GM21515 (cell line): ENCODE measurements around the gene TRPC4AP.
A peak's percentile ranks its signal among the peaks of the same experiment; 100 is the strongest.
"Not testable (repeated sequence)": the region's sequence is repeated elsewhere in the genome, so short reads cannot be mapped to it uniquely, and the experiment has no call there.

Experiments used
- ATAC-seq: cut with Tn5 transposase; IDR thresholded peaks from one replicate; pipeline ENCODE4 v1.9.1; 2021; ENCODE audit not compliant: unreplicated experiment

TRPC4AP gene

GRCh38 chr20:35104685-35105295 is 12.2 kb upstream of the TRPC4AP start:
- no peak for ATAC-seq

- ATAC-seq = no peak
Observed at GRCh38 chr20:35101620-35102019, 9.0 kb upstream of the TRPC4AP start.

- no peak for ATAC-seq
Observed at GRCh38 chr20:35093267-35093884, 769 bp upstream of the TRPC4AP start.

- peak; percentile 20 for ATAC-seq
Observed at GRCh38 chr20:35091816-35092523, 637 bp downstream of the TRPC4AP start.

- no peak for ATAC-seq
Observed at GRCh38 chr20:35088231-35089145, 4.1 kb downstream of the TRPC4AP start.

GRCh38 chr20:35087791-35088190 is 4.8 kb downstream of the TRPC4AP start:
- ATAC-seq = no peak

GRCh38 chr20:35087355-35087754 is 5.3 kb downstream of the TRPC4AP start:
- no peak for ATAC-seq

GRCh38 chr20:35085477-35086225 is 7.0 kb downstream of the TRPC4AP start:
- ATAC-seq = no peak

- no peak for ATAC-seq
Observed at GRCh38 chr20:35084998-35085397, 7.6 kb downstream of the TRPC4AP start.

- ATAC-seq = not testable (repeated sequence)
Observed at GRCh38 chr20:35080348-35080642, 12.3 kb downstream of the TRPC4AP start.

- ATAC-seq = no peak
Observed at GRCh38 chr20:35079472-35080347, 12.9 kb downstream of the TRPC4AP start.

GRCh38 chr20:35077872-35078271 is 14.7 kb downstream of the TRPC4AP start:
- no peak for ATAC-seq

GRCh38 chr20:35077341-35077740 is 15.3 kb downstream of the TRPC4AP start:
- ATAC-seq = no peak

GRCh38 chr20:35071436-35072153 is 21.0 kb downstream of the TRPC4AP start:
- ATAC-seq = not testable (repeated sequence)

GRCh38 chr20:35066194-35066593 is 26.4 kb downstream of the TRPC4AP start:
- no peak for ATAC-seq

- ATAC-seq = no peak
Observed at GRCh38 chr20:35065181-35065580, 27.4 kb downstream of the TRPC4AP start.

GRCh38 chr20:35063168-35063567 is 29.4 kb downstream of the TRPC4AP start:
- ATAC-seq = no peak

GRCh38 chr20:35062478-35062877 is 30.1 kb downstream of the TRPC4AP start:
- ATAC-seq = no peak

GRCh38 chr20:35060168-35060567 is 32.4 kb downstream of the TRPC4AP start:
- ATAC-seq = no peak
